Measurements from ENCODE around the gene MYH2.
A peak's percentile ranks its signal among the peaks of the same experiment; 100 is the strongest.

The MYH2 gene

DNA sequence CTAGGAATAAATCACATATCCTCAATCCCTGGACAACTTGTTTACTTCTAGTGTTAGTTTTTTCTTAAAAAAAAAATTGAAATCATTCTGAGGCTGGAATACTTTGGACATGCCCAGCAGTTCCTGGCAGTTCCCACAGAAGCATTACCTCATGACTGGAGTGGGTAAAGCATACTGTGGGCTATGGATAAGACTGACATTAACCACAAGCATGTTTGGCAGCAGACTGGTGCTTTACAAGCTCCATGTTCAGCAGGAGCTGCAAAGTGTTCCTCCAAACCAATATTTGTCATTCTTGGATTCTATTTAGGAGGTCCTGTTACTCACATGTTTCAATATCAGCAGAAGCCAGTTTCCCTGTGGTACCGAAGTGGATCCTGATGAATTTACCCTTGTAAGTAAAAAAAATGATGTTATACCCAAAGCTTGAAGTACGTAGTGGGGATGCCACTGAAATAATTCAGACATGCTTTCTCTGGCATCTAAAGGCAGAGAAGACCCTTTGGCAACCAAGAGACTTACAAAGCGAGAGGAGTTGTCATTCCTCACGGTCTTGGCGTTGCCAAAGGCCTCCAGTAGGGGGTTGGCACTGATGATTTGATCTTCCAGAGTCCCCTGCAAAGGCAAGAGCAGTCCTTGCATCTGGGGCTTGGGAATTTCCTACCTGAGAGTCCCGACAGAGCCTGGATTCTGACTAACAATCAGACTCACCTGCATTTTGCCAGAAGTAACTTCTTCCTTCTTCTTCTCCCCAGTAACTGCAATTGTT lies 36.0 kb downstream of the MYH2 start:
- DNase-seq: peak; percentile 41

- DNase-seq: no peak
These were observed 36.6 kb downstream of the MYH2 start for GRCh38 chr17:10512856-10513255.

- DNase-seq: no peak
These were observed 49.5 kb downstream of the MYH2 start for GRCh38 chr17:10499950-10500349.

DNA sequence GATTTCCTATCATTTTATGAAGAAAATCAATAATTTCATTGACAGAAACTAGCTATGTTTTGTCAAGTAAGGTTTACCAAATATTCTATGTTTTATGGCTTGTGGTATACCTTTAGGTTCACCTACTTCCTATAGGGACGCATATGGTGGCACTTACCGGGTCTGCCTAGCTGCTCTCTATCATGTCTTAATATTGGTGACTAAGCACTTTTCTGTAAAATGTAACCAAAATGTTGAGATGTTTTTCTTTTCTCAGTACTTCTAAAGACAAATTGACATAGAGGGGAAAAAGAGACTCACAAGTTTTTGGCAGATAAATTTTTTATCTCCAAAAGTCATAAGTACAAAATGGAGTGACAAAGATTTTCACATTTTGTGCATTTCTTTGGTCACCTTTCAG lies 57.5 kb downstream of the MYH2 start:
- DNase-seq: no peak

- no peak for DNase-seq
These were observed 67.2 kb downstream of the MYH2 start for GRCh38 chr17:10482252-10482651.

GRCh38 chr17:10477701-10478100 lies 71.8 kb downstream of the MYH2 start:
- DNase-seq: no peak

DNA sequence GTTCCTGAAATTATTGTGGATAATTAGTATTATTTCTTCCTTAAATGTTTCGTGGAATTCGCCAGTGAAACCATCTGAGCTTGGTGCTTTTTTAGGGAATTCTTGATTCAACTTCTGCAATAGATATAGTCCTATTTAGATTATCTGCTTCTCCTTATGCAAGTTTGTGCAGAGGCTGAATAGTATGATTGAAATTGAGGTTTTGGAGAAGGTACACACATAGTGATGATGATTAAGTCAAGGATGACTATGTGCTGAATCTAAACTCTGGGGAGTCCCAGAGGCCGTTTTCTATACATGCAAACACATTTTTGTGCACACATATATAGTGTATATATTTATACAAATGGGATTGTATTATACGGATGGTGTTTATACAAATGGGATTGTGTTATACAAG lies 74.9 kb downstream of the MYH2 start:
- DNase-seq: no peak

DNA sequence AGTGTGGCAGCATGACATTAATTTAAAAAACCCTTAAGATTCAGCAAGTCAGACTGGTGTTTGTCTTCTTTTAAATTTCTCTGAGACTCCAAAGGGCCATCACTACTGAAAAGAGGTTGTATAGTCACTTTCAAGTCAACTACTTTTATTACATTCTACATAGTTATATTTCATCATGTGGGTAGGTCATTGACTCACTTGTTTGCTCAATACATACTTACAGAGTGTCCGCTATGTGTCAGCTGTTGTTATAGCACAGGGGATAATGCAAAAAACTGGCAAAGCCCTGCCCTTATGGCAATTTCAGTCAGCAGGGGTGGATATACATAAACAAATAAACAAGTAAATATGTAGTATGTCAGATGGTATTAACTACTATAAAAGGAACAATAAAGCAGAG lies 77.6 kb downstream of the MYH2 start:
- DNase-seq: peak; percentile 3

All from EL (cell line).